Measurements from ENCODE around the gene PON2. TPM values are rescaled to one million over a fixed set of nuclear protein-coding genes. Genes with fewer than 3 reads are reported as not detected.

Gene PON2
- total RNA-seq, 2 experiments from 2014 or later: 5.4 to 6.7 TPM

GRCh38 chr7:95432606-95433005 is 2.2 kb downstream of the PON2 start:
- POLR2A ChIA-PET: no interaction called here
- Histone ChIP-seq H3K27me3 (ENCODE audit: control insufficient read depth in 1 of 2, insufficient read depth in 2 of 2, low read length in 2 of 2) (peaks cover 0 to 2% of the 10 kb centered on the region in 2 experiments), H3K36me3 (ENCODE audit: insufficient read depth, low read length) (no peaks in the 10 kb centered on the region), H3K4me3 (ENCODE audit: low read length) (no peak overlapping the region), H3K27ac (ENCODE audit: low read depth in 1 of 2, low read length in 2 of 2) (no peak overlapping the region), H3K4me1 (ENCODE audit: insufficient read depth, low read length) (peaks cover 11% of the 10 kb centered on the region), H3K9me3 (ENCODE audit: control insufficient read depth in 1 of 2, insufficient read depth in 1 of 2, low read length in 2 of 2) (no peaks in the 10 kb centered on the region)
- no peak for ATAC-seq (ENCODE audit: poor library complexity)
- Mint-ChIP-seq H3K4me1 (ENCODE audit: low read depth) (peaks cover 10% of the 10 kb centered on the region), H3K27ac (no peak overlapping the region), H3K27me3 (no peaks in the 10 kb centered on the region), H3K9me3 (no peaks in the 10 kb centered on the region), H3K36me3 (ENCODE audit: low read depth) (peaks cover 4% of the 10 kb centered on the region), H3K4me3 (no peak overlapping the region)
- TF ChIP-seq, protein P1, sequence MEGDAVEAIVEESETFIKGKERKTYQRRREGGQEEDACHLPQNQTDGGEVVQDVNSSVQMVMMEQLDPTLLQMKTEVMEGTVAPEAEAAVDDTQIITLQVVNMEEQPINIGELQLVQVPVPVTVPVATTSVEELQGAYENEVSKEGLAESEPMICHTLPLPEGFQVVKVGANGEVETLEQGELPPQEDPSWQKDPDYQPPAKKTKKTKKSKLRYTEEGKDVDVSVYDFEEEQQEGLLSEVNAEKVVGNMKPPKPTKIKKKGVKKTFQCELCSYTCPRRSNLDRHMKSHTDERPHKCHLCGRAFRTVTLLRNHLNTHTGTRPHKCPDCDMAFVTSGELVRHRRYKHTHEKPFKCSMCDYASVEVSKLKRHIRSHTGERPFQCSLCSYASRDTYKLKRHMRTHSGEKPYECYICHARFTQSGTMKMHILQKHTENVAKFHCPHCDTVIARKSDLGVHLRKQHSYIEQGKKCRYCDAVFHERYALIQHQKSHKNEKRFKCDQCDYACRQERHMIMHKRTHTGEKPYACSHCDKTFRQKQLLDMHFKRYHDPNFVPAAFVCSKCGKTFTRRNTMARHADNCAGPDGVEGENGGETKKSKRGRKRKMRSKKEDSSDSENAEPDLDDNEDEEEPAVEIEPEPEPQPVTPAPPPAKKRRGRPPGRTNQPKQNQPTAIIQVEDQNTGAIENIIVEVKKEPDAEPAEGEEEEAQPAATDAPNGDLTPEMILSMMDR (IDR thresholded peaks at IDR 0.05): no peak
- CTCF ChIA-PET: no interaction called here
- DNase-seq: no peak
- intact Hi-C loops (cut with DNase I, micrococcal nuclease): no loop called here

DNA sequence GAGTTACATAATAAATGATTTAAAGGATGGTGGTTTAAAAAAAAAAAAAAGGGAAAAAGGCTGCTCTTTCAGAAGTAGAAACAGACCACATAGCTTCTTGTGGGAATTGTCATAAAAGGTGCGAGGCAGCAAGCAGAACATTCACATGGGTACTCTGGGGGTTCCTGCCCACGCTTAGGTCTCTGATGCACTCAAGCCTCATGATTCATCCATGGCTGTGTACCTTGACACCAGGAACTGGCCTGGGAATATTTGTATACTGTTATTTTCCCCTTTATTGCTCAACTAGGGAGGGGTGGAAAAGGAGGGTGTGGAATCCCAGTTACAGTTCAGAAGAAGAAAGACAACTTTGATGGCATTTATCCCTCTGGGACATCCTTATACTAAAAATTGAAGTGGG is 4.0 kb downstream of the PON2 start:
- H3K36me3 Mint-ChIP-seq (ENCODE audit: low read depth): peaks cover 4% of the 10 kb centered on the region
- Histone ChIP-seq H3K9me3 (ENCODE audit: control insufficient read depth in 1 of 2, insufficient read depth in 1 of 2, low read length in 2 of 2) (no peaks in the 10 kb centered on the region), H3K4me3 (ENCODE audit: low read length) (no peak overlapping the region), H3K4me1 (ENCODE audit: insufficient read depth, low read length) (peaks cover 11% of the 10 kb centered on the region), H3K27ac (ENCODE audit: low read depth in 1 of 2, low read length in 2 of 2) (no peak overlapping the region), H3K36me3 (ENCODE audit: insufficient read depth, low read length) (no peaks in the 10 kb centered on the region), H3K27me3 (ENCODE audit: control insufficient read depth in 1 of 2, insufficient read depth in 2 of 2, low read length in 2 of 2) (peaks cover 0 to 2% of the 10 kb centered on the region in 2 experiments)
- no peaks in the 10 kb centered on the region for H3K27me3 Mint-ChIP-seq
- TF ChIP-seq, protein P1 (IDR thresholded peaks at IDR 0.05): no peak
- ChIA-PET CTCF (no interaction called here), POLR2A (no interaction called here)
- H3K27ac Mint-ChIP-seq: no peak overlapping the region
- no peak overlapping the region for H3K4me3 Mint-ChIP-seq
- intact Hi-C loops (cut with DNase I, micrococcal nuclease): no loop called here
- peaks cover 10% of the 10 kb centered on the region for H3K4me1 Mint-ChIP-seq (ENCODE audit: low read depth)
- DNase-seq: no peak
- H3K9me3 Mint-ChIP-seq: no peaks in the 10 kb centered on the region
- no peak for ATAC-seq (ENCODE audit: poor library complexity)

- no peak overlapping the region for H3K4me3 Mint-ChIP-seq
- Histone ChIP-seq H3K27me3 (ENCODE audit: control insufficient read depth in 1 of 2, insufficient read depth in 2 of 2, low read length in 2 of 2) (peaks cover 0 to 2% of the 10 kb centered on the region in 2 experiments), H3K9me3 (ENCODE audit: control insufficient read depth in 1 of 2, insufficient read depth in 1 of 2, low read length in 2 of 2) (no peaks in the 10 kb centered on the region), H3K4me3 (ENCODE audit: low read length) (no peak overlapping the region), H3K4me1 (ENCODE audit: insufficient read depth, low read length) (peaks cover 4% of the 10 kb centered on the region), H3K27ac (ENCODE audit: low read depth in 1 of 2, low read length in 2 of 2) (no peak overlapping the region), H3K36me3 (ENCODE audit: insufficient read depth, low read length) (no peaks in the 10 kb centered on the region)
- DNase-seq (no peak), ATAC-seq (ENCODE audit: poor library complexity) (no peak)
- POLR2A ChIA-PET: no interaction called here
- CTCF ChIA-PET: no interaction called here
- no peaks in the 10 kb centered on the region for H3K27me3 Mint-ChIP-seq
- intact Hi-C loops (cut with DNase I, micrococcal nuclease): loop anchor here in 1 of 2 experiments (5.0 kb wide), 1 partner anchor 42 kb away; no protein-coding TSS in a partner anchor
- no peaks in the 10 kb centered on the region for H3K9me3 Mint-ChIP-seq
- TF ChIP-seq, protein P1 (IDR thresholded peaks at IDR 0.05): no peak
- no peak overlapping the region for H3K27ac Mint-ChIP-seq
- no peaks in the 10 kb centered on the region for H3K36me3 Mint-ChIP-seq (ENCODE audit: low read depth)
- H3K4me1 Mint-ChIP-seq (ENCODE audit: low read depth): peaks cover 4% of the 10 kb centered on the region
Measured at GRCh38 chr7:95429241-95429990, 5.4 kb downstream of the PON2 start.

All from CD4-positive, alpha-beta T cell (primary cell).